ENCODE data around the gene APAF1.
"Not testable (repeated sequence)": the region's sequence is repeated elsewhere in the genome, so short reads cannot be mapped to it uniquely, and the experiment has no call there.

Gene APAF1

DNA sequence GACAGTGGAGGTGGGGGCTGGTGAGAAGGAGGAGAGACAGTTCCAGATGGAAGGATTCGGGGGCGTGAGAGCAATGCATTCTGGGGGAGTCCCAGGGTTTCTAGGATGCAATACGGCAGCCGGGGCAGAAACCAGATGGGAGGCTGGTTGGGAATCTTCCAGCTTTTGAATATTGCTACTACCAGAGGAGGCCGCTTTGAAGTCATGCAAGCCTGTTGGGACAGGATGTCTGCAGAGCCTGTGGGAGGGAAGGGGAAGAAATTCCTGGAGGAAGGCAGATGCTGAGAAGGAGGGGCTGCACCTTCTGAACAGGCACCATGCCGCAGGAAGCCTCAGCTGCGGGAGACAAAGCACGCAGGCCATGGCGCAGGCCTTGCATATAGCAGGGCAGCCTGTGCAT, 105.4 kb downstream of the APAF1 start:
- TF ChIP-seq, protein P1, sequence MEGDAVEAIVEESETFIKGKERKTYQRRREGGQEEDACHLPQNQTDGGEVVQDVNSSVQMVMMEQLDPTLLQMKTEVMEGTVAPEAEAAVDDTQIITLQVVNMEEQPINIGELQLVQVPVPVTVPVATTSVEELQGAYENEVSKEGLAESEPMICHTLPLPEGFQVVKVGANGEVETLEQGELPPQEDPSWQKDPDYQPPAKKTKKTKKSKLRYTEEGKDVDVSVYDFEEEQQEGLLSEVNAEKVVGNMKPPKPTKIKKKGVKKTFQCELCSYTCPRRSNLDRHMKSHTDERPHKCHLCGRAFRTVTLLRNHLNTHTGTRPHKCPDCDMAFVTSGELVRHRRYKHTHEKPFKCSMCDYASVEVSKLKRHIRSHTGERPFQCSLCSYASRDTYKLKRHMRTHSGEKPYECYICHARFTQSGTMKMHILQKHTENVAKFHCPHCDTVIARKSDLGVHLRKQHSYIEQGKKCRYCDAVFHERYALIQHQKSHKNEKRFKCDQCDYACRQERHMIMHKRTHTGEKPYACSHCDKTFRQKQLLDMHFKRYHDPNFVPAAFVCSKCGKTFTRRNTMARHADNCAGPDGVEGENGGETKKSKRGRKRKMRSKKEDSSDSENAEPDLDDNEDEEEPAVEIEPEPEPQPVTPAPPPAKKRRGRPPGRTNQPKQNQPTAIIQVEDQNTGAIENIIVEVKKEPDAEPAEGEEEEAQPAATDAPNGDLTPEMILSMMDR (IDR thresholded peaks at IDR 0.05; ENCODE audit: control extremely low read depth, extremely low read depth, low read depth, missing control alignments) = no peak
- ChIA-PET CTCF (interaction anchor here (1.0 to 4.8 kb wide), 2 partner anchors 9 to 19 kb away, joined by 3 to 33 read pairs; no protein-coding TSS in a partner anchor), POLR2A (no interaction called here)
- DNase-seq (ENCODE audit: extremely low spot score) = no peak

DNA sequence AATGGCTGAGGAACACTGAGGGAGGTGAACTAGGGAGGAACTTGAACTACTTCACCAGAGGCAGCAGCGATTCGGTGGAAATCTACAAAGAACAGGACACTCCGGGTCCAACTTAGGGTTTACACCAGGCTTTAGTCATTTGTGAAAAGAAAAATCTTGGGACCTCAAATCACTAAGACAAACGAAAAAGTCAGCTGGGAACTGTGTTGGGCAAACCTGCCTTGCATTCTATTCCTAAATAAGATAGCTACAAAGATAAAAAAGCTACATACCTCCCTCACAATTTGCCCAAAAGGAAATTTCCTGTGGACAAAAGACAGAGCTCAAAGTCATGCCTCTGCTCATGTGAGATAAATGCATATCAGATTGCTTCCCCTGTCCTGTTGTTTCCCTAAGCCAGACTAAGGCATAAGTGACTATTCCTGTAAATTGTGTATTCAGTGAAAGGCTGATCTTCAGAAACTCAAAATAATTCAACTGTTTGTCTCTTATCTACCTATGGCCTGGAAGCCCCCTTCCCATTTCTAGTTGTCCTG, 106.6 kb downstream of the APAF1 start:
- ChIA-PET POLR2A (no interaction called here), CTCF (interaction anchor here (0.8 to 4.8 kb wide), 4 partner anchors 10 to 21 kb away, joined by 3 to 33 read pairs (median 4); no protein-coding TSS in a partner anchor)
- TF ChIP-seq, protein P1 (IDR thresholded peaks at IDR 0.05; ENCODE audit: control extremely low read depth, extremely low read depth, low read depth, missing control alignments) = no peak
- DNase-seq (ENCODE audit: extremely low spot score) = no peak

DNA sequence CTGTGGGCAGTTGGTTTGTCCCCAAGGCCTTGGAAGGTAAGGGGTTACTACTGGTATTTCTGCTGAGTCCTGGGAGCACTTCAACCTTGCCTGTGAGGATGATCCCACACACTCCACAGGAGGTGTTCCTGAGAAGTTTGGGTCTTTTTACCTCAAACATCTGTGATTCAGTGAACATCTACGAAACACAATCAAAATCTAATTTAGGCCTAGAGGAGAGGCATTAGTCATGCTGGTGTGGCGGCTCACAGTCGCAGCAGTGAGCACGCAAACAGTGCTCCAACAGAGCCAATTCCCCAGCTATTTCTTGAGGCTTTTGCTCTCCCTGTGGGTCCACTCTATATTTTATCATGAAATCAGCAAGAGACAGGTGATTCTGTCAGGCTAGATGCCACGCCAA, 107.6 kb downstream of the APAF1 start:
- TF ChIP-seq, protein P1 (IDR thresholded peaks at IDR 0.05; ENCODE audit: control extremely low read depth, extremely low read depth, low read depth, missing control alignments) = no peak
- ChIA-PET POLR2A (no interaction called here), CTCF (interaction anchor here (0.9 to 4.8 kb wide), 2 partner anchors 11 to 17 kb away, joined by 6 to 33 read pairs; no protein-coding TSS in a partner anchor)
- no peak for DNase-seq (ENCODE audit: extremely low spot score)

DNA sequence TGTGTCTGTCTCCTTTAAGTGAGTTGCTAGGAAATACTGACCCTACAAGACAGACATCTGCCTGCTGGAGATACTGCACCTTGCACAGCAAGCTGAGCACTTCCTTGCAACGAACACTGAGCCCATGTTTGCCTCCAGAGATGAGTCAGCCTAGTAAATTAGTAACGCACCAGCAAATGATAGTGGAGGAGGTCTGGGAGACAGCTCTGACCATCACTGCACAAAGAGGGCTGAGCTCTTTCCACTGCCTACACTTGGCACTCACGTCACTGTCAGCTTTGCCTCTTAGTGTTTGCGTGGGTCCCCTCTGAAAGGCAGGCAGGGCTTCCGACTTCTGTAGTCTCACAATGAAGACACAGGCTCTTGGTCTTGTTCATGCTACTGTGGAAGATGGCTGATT, 109.0 kb downstream of the APAF1 start:
- TF ChIP-seq, protein P1 (IDR thresholded peaks at IDR 0.05; ENCODE audit: control extremely low read depth, extremely low read depth, low read depth, missing control alignments) = no peak
- ChIA-PET POLR2A (interaction anchor here (1.2 kb wide), 1 partner anchor 12 kb away, joined by 3 read pairs; no protein-coding TSS in a partner anchor), CTCF (interaction anchor here (1.0 to 4.8 kb wide), 2 partner anchors 13 to 16 kb away, joined by 4 to 33 read pairs; no protein-coding TSS in a partner anchor)
- DNase-seq (ENCODE audit: extremely low spot score) = peak; percentile 86

DNA sequence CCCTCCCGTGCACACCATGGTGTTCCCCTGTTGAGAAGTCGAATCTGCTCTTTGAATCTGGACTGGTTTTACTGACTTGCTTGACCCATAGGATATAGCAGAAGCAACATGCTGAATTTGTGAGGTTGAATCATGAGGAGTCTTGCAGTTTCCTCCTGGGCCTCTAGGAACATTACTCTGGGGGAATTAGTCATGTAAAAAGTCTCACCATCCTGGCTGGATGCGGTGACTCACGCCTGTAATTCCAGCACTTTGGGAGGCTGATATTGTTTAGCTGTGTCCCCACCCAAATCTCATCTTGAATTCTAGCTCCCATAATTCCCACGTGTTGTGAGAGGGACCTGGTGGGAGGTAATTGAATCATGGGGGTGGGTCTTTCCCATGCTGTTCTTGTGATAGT, 110.8 kb downstream of the APAF1 start:
- CTCF ChIA-PET; POLR2A ChIA-PET; DNase-seq (ENCODE audit: extremely low spot score): not testable (repeated sequence)

DNA sequence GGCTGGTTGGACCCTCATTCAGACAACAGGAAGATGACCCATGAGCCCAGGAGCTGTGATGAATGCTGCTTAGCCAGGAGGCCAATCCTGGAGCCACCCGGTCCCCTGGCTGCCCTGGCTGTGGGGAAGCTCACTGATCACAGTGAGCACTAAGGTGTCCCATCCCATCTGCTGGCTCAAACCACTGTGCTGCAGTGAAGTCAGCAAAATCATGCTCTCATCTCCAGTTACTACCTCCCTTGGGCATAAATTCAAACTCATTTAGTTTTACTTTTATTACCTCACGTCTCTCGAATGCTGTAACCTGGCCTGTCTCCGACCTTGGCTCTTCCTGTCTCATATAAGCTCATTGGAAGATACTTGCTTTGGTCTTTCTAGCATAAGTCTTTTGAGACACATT, 112.4 kb downstream of the APAF1 start:
- TF ChIP-seq, protein P1 (IDR thresholded peaks at IDR 0.05; ENCODE audit: control extremely low read depth, extremely low read depth, low read depth, missing control alignments) = no peak
- no peak for DNase-seq (ENCODE audit: extremely low spot score)
- POLR2A ChIA-PET = no interaction called here
- CTCF ChIA-PET = interaction anchor here (1.4 to 2.6 kb wide), 2 partner anchors 11 to 26 kb away, joined by 3 to 9 read pairs; no protein-coding TSS in a partner anchor

DNA sequence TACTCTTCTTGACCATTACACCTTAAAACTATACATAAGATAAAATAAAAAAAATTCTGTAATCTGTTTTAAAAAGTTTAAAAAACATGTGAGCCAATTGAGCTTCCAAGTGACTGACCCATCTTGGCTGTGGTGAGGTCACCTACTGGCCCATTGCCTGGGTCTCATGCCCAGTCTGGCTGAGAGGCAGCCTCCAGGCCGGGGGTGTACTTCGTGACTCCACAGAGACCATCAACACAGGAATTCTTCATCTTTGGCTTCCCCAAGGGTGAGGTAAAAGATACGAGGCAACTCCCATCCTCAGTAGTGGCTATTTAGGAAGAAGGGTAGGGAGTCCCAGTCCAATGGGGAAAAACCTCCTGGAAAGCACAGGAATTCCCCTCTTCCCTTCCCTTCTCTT, 113.2 kb downstream of the APAF1 start:
- POLR2A ChIA-PET = no interaction called here
- CTCF ChIA-PET = interaction anchor here (0.9 to 2.6 kb wide), 4 partner anchors 10 to 31 kb away, joined by 3 to 9 read pairs (median 3); no protein-coding TSS in a partner anchor
- TF ChIP-seq, protein P1 (IDR thresholded peaks at IDR 0.05; ENCODE audit: control extremely low read depth, extremely low read depth, low read depth, missing control alignments) = no peak
- no peak for DNase-seq (ENCODE audit: extremely low spot score)

Data from GM10248 (cell line).